OCI-LY1 (cell line): ENCODE results near the gene MTOR.

Experiments used
- H2AFZ ChIP-seq: fragments of 200-600 bp; sonication (generic), shearing (Covaris generic); 2 replicates; pipeline ENCODE4 v1.6.0; 2014; ENCODE audit warnings: antibody characterized with exemption, mild to moderate bottlenecking, low read length
- H3F3A ChIP-seq: fragments of 200-600 bp; sonication (generic), shearing (Covaris generic); 2 replicates; pipeline ENCODE4 v1.6.0; 2014; ENCODE audit warnings: mild to moderate bottlenecking, antibody characterized with exemption, low read length, moderate library complexity; ENCODE audit not compliant: insufficient read depth
- H3K27ac ChIP-seq: fragments of 200-600 bp; sonication (generic); 2 replicates; pipeline ENCODE4 v1.5.1; 2014; ENCODE audit warnings: low read length, mixed run types, mild to moderate bottlenecking, low read depth; ENCODE audit not compliant: poor library complexity, severe bottlenecking
- H3K27me3 ChIP-seq: fragments of 200-600 bp; sonication (generic); 2 replicates; pipeline ENCODE4 v1.6.0; 2014; ENCODE audit warnings: antibody characterized with exemption, mild to moderate bottlenecking, low read length, moderate library complexity; ENCODE audit not compliant: insufficient read depth
- H3K36me3 ChIP-seq: fragments of 200-600 bp; sonication (generic); 2 replicates; pipeline ENCODE4 v1.6.1; 2014; ENCODE audit warnings: mild to moderate bottlenecking, antibody characterized with exemption, low read length, moderate library complexity, mixed read lengths; ENCODE audit not compliant: insufficient read depth
- H3K4me1 ChIP-seq: fragments of 200-600 bp; sonication (generic); 2 replicates; pipeline ENCODE4 v1.5.1; 2014; ENCODE audit warnings: mild to moderate bottlenecking, low read length, moderate library complexity; ENCODE audit not compliant: insufficient read depth, severe bottlenecking
- H3K4me2 ChIP-seq: fragments of 200-600 bp; sonication (generic), shearing (Covaris generic); 2 replicates; pipeline ENCODE4 v1.6.1; 2014; ENCODE audit warnings: low read length
- H3K4me3 ChIP-seq: fragments of 200-600 bp; sonication (generic); 2 replicates; pipeline ENCODE4 v1.5.1; 2014; ENCODE audit warnings: low read length, low read depth, mild to moderate bottlenecking, mixed read lengths; ENCODE audit not compliant: poor library complexity, severe bottlenecking
- H3K79me2 ChIP-seq: fragments of 200-600 bp; shearing (Covaris generic); 2 replicates; pipeline ENCODE4 v1.6.1; 2016; ENCODE audit warnings: mixed run types, low read length, mixed read lengths; ENCODE audit not compliant: insufficient read depth
- H3K9ac ChIP-seq: fragments of 200-600 bp; sonication (generic), shearing (Covaris generic); 2 replicates; pipeline ENCODE4 v1.6.1; 2014; ENCODE audit warnings: mild to moderate bottlenecking, low read length, mixed read lengths
- H3K9me2 ChIP-seq: fragments of 200-600 bp; sonication (generic), shearing (Covaris generic); 2 replicates; pipeline ENCODE4 v1.6.1; 2014; ENCODE audit warnings: low read depth, mild to moderate bottlenecking, low read length, mixed read lengths
- H3K9me3 ChIP-seq: fragments of 200-600 bp; shearing (Covaris generic); 2 replicates; pipeline ENCODE4 v1.6.1; 2014; ENCODE audit warnings: low read length, mixed read lengths
- H4K20me1 ChIP-seq: fragments of 200-600 bp; sonication (generic), shearing (Covaris generic); 2 replicates; pipeline ENCODE4 v1.6.0; 2016; ENCODE audit warnings: mild to moderate bottlenecking, low read length; ENCODE audit not compliant: insufficient read depth
- CTCF ChIP-seq: fragments of 200-600 bp; sonication (generic), shearing (Covaris generic); IDR thresholded peaks from 2 replicates; pipeline ENCODE4 v1.5.1; 2017; ENCODE audit warnings: mild to moderate bottlenecking, antibody characterized with exemption, low read length, moderate library complexity, mixed read lengths
- EZH2 ChIP-seq: fragments of 200-600 bp; sonication (generic), shearing (Covaris generic); IDR thresholded peaks from 2 replicates; pipeline ENCODE4 v1.8.0; 2017; ENCODE audit warnings: borderline replicate concordance, mixed run types, mild to moderate bottlenecking, antibody characterized with exemption, low read length, moderate library complexity, mixed read lengths

The MTOR gene

GRCh38 chr1:11158720-11159321 is 103.5 kb downstream of the MTOR start:
- Histone ChIP-seq H3K36me3 (peaks cover 41% of the 10 kb centered on the region), H3K27ac (peak overlapping the region; percentile 0), H3K27me3 (no peaks in the 10 kb centered on the region), H3K4me2 (no peak overlapping the region), H4K20me1 (no peaks in the 10 kb centered on the region), H3K79me2 (no peaks in the 10 kb centered on the region), H3K4me3 (no peak overlapping the region), H3K9me2 (no peaks in the 10 kb centered on the region), H2AFZ (no peak overlapping the region), H3K9me3 (no peaks in the 10 kb centered on the region), H3K4me1 (peaks cover 7% of the 10 kb centered on the region), H3F3A (no peaks in the 10 kb centered on the region), H3K9ac (no peak overlapping the region)
- TF ChIP-seq EZH2, result no peak
- TF ChIP-seq CTCF, result no peak

- Histone ChIP-seq H3K4me1 (peaks cover 7% of the 10 kb centered on the region), H3F3A (no peaks in the 10 kb centered on the region), H2AFZ (no peak overlapping the region), H3K4me2 (no peak overlapping the region), H3K27ac (peak overlapping the region; percentile 0), H3K9me2 (no peaks in the 10 kb centered on the region), H3K36me3 (peaks cover 45% of the 10 kb centered on the region), H3K4me3 (no peak overlapping the region), H3K27me3 (no peaks in the 10 kb centered on the region), H3K9me3 (no peaks in the 10 kb centered on the region), H3K79me2 (no peaks in the 10 kb centered on the region), H3K9ac (no peak overlapping the region), H4K20me1 (no peaks in the 10 kb centered on the region)
- no peak for TF ChIP-seq CTCF
- no peak for TF ChIP-seq EZH2
Observed at GRCh38 chr1:11158291-11158690, 104.1 kb downstream of the MTOR start.

GRCh38 chr1:11157867-11158266 is 104.5 kb downstream of the MTOR start:
- H3K9ac ChIP-seq, result no peak overlapping the region
- no peaks in the 10 kb centered on the region for H4K20me1 ChIP-seq
- H3K4me1 ChIP-seq, result peaks cover 7% of the 10 kb centered on the region
- no peak for TF ChIP-seq EZH2
- TF ChIP-seq CTCF, result no peak
- no peak overlapping the region for H3K4me2 ChIP-seq
- H3K9me2 ChIP-seq, result no peaks in the 10 kb centered on the region
- H3K27me3 ChIP-seq, result no peaks in the 10 kb centered on the region
- H3K4me3 ChIP-seq, result no peak overlapping the region
- H3K79me2 ChIP-seq, result no peaks in the 10 kb centered on the region
- no peaks in the 10 kb centered on the region for H3F3A ChIP-seq
- peaks cover 49% of the 10 kb centered on the region for H3K36me3 ChIP-seq
- no peak overlapping the region for H3K27ac ChIP-seq
- no peaks in the 10 kb centered on the region for H3K9me3 ChIP-seq
- H2AFZ ChIP-seq, result no peak overlapping the region
